ENCODE data around the gene SEC14L1. TPM values are rescaled to one million over a fixed set of nuclear protein-coding genes. Genes with fewer than 3 reads are reported as not detected.

The SEC14L1 gene
- total and polyA plus RNA-seq, 2 donors from 2014 or later, result 49.2 to 157 TPM

GRCh38 chr17:77147357-77147801 lies 6.6 kb downstream of the SEC14L1 start:
- TF ChIP-seq CTCF (IDR thresholded peaks at IDR 0.05; ENCODE audit: borderline replicate concordance, extremely low read depth, insufficient read depth), result no peak
- peak overlapping the region in 2 of 3 donors; percentile 41 to 60 for H3K4me3 ChIP-seq (ENCODE audit: low read length in 3 of 3)
- H3K27ac ChIP-seq (ENCODE audit: low read depth in 2 of 2, low read length in 2 of 2), result peak overlapping the region; percentile 90 to 96
- peak overlapping the region in 1 of 3 donors; percentile 60 for H3K9ac ChIP-seq (ENCODE audit: low read length in 3 of 3)
- DNase-seq, result peak in 2 of 5 donors; percentile 51 to 54
- H3K36me3 ChIP-seq (ENCODE audit: control insufficient read depth in 2 of 3, insufficient read depth in 3 of 3, low read length in 3 of 3), result peaks cover 3 to 32% (median 9%) of the 10 kb centered on the region in 3 donors
- no peaks in the 10 kb centered on the region for H3K27me3 ChIP-seq (ENCODE audit: control insufficient read depth, insufficient read depth, low read length)
- intact Hi-C loops (cut with DNase I), result no loop called here
- FAIRE-seq, result no peak
- H3K4me1 ChIP-seq (ENCODE audit: control insufficient read depth in 2 of 3, insufficient read depth in 2 of 3, low read depth in 1 of 3, low read length in 3 of 3), result peaks cover 13 to 48% (median 41%) of the 10 kb centered on the region in 3 donors
- H3K9me3 ChIP-seq (ENCODE audit: control insufficient read depth in 2 of 3, insufficient read depth in 1 of 3, low read length in 3 of 3), result no peaks in the 10 kb centered on the region

- peak overlapping the region; percentile 90 to 96 for H3K27ac ChIP-seq (ENCODE audit: low read depth in 2 of 2, low read length in 2 of 2)
- H3K27me3 ChIP-seq (ENCODE audit: control insufficient read depth, insufficient read depth, low read length), result no peaks in the 10 kb centered on the region
- peak overlapping the region in 1 of 3 donors; percentile 60 for H3K4me3 ChIP-seq (ENCODE audit: low read length in 3 of 3)
- H3K4me1 ChIP-seq (ENCODE audit: control insufficient read depth in 2 of 3, insufficient read depth in 2 of 3, low read depth in 1 of 3, low read length in 3 of 3), result peaks cover 13 to 52% (median 45%) of the 10 kb centered on the region in 3 donors
- H3K36me3 ChIP-seq (ENCODE audit: control insufficient read depth in 2 of 3, insufficient read depth in 3 of 3, low read length in 3 of 3), result peaks cover 0 to 27% (median 6%) of the 10 kb centered on the region in 3 donors
- no peak for FAIRE-seq
- H3K9ac ChIP-seq (ENCODE audit: low read length in 3 of 3), result peak overlapping the region in 1 of 3 donors; percentile 60
- no peaks in the 10 kb centered on the region for H3K9me3 ChIP-seq (ENCODE audit: control insufficient read depth in 2 of 3, insufficient read depth in 1 of 3, low read length in 3 of 3)
- DNase-seq, result no peak
- intact Hi-C loops (cut with DNase I), result no loop called here
- no peak for TF ChIP-seq CTCF (IDR thresholded peaks at IDR 0.05; ENCODE audit: borderline replicate concordance, extremely low read depth, insufficient read depth)
Observed at GRCh38 chr17:77148077-77148939, 7.5 kb downstream of the SEC14L1 start.

GRCh38 chr17:77148940-77149510 lies 8.3 kb downstream of the SEC14L1 start:
- Histone ChIP-seq H3K4me3 (ENCODE audit: low read length in 3 of 3) (peak overlapping the region in 1 of 3 donors; percentile 13), H3K4me1 (ENCODE audit: control insufficient read depth in 2 of 3, insufficient read depth in 2 of 3, low read depth in 1 of 3, low read length in 3 of 3) (peaks cover 13 to 57% (median 48%) of the 10 kb centered on the region in 3 donors), H3K27ac (ENCODE audit: low read depth in 2 of 2, low read length in 2 of 2) (peak overlapping the region; percentile 90 to 96), H3K9ac (ENCODE audit: low read length in 3 of 3) (peak overlapping the region in 1 of 3 donors; percentile 60), H3K36me3 (ENCODE audit: control insufficient read depth in 2 of 3, insufficient read depth in 3 of 3, low read length in 3 of 3) (peaks cover 0 to 24% (median 4%) of the 10 kb centered on the region in 3 donors), H3K27me3 (ENCODE audit: control insufficient read depth, insufficient read depth, low read length) (no peaks in the 10 kb centered on the region), H3K9me3 (ENCODE audit: control insufficient read depth in 2 of 3, insufficient read depth in 1 of 3, low read length in 3 of 3) (no peaks in the 10 kb centered on the region)
- DNase-seq (no peak), FAIRE-seq (no peak)
- TF ChIP-seq CTCF (IDR thresholded peaks at IDR 0.05; ENCODE audit: borderline replicate concordance, extremely low read depth, insufficient read depth), result no peak
- intact Hi-C loops (cut with DNase I), result no loop called here

Data from kidney (tissue), 14 donors.